ENCODE data around the gene HBS1L.

Gene HBS1L

GRCh38 chr6:134954272-134955000 is 100.2 kb downstream of the HBS1L start:
- DNase-seq (ENCODE audit: low spot score in 2 of 2) (no peak), ATAC-seq (ENCODE audit: low read depth) (no peak)
- Mint-ChIP-seq H3K4me1 (no peaks in the 10 kb centered on the region), H3K9me3 (peaks cover under 1% of the 10 kb centered on the region), H3K36me3 (peaks cover under 1% of the 10 kb centered on the region), H3K4me3 (no peak overlapping the region), H3K27ac (no peak overlapping the region), H3K27me3 (no peaks in the 10 kb centered on the region)

DNA sequence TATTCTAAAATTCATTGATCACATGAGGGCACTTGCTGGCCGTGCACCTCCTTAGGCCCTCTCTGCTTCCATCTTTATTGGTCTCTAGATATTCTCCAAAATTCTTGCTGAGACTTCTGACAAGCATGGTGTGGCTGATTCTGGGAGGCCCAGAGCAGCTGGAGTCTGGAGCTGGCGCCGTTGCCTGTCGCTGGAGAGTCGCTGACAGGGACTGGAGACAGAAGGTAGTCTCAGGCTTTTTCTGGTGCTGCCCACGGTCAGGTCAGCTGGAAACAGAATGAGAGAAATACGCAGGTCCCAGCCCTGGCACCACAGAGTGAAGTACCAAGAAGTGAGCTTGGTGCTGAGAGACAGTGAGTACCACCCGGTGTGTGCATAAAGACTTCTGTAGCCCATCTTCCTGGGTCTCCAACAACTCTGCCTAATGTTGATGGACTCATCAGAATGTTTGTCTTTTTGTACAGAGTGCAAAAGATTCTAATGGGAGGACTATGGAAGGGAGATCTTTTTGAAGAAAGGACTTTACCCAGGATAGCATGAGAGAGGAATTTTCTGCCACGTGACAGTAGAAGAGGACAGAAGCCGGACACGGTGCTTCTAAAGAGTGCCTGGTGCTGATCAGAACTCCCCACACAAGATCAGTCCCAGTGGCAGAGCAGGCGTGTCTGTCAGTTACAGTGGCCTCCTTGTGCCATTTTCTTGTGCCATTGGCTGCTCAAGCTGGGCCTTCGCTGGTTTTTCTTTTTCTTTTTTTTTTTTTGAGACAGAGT is 102.9 kb downstream of the HBS1L start:
- Mint-ChIP-seq H3K4me3 (no peak overlapping the region), H3K27ac (no peak overlapping the region), H3K27me3 (no peaks in the 10 kb centered on the region), H3K36me3 (no peaks in the 10 kb centered on the region), H3K9me3 (peaks cover 3% of the 10 kb centered on the region), H3K4me1 (no peaks in the 10 kb centered on the region)
- DNase-seq (ENCODE audit: low spot score in 2 of 2) = no peak
- no peak for ATAC-seq (ENCODE audit: low read depth)

DNA sequence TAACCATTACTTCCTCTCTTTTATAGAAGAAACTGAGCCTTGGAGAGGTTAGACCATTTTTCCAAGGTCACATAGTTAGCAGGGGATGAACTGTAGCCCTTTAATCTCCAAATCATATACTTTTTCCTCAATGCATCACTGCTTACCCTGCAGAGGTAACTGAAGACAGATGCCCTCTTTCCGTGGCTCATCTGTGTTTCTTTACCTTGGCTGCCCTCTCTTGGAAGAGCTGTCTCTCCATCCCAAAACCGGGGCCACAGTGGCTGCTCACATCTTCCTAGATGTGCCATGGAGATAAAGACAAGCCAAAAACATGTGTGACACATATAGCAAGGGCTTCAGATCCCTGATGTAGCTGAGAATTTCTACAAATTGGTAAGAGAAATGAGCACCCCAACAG is 104.1 kb downstream of the HBS1L start:
- Mint-ChIP-seq H3K4me1 (no peaks in the 10 kb centered on the region), H3K27ac (no peak overlapping the region), H3K36me3 (no peaks in the 10 kb centered on the region), H3K9me3 (peaks cover 3% of the 10 kb centered on the region), H3K27me3 (peaks cover 1% of the 10 kb centered on the region), H3K4me3 (no peak overlapping the region)
- ATAC-seq (ENCODE audit: low read depth) (no peak), DNase-seq (ENCODE audit: low spot score in 2 of 2) (no peak)

- peaks cover 1% of the 10 kb centered on the region for H3K27me3 Mint-ChIP-seq
- no peak within 1 kb of the TSS for H3K27ac Mint-ChIP-seq
- ATAC-seq (ENCODE audit: low read depth) = no peak
These were observed 104.7 kb downstream of the HBS1L start, which contains the start of gene ALDH8A1 for GRCh38 chr6:134949927-134950326. ALDH8A1 (minus strand) TSS chr6:134950101; CDS start chr6:134950053, 48 bp downstream.

DNA sequence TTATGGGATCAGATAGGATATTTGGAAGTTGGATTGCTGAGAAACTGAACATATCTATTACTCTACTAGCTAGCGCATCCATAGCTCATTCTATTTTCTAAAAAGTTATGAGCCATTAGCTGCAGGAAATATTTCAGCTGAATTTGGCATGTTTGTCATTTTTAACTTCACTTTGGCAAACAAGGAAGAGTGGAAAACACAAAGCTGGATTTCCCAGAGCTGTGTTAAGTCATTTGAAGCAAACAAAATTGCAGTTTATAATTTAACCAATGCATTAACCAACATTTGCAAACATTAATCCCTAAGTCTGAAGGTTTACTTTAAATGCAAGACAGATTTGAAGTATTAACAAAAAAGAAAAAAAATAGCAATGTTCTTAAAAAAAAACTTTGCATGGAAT is 105.9 kb downstream of the HBS1L start:
- Mint-ChIP-seq H3K27me3 (peaks cover 1% of the 10 kb centered on the region), H3K36me3 (no peaks in the 10 kb centered on the region)

More at GRCh38 chr6:134949927-134950326, 104.7 kb downstream of the HBS1L start, which contains the start of gene ALDH8A1:
- no peaks in the 10 kb centered on the region for H3K36me3 Mint-ChIP-seq
- peaks cover 3% of the 10 kb centered on the region for H3K9me3 Mint-ChIP-seq
- H3K4me3 Mint-ChIP-seq = no peak within 1 kb of the TSS
- H3K4me1 Mint-ChIP-seq = no peaks in the 10 kb centered on the region
- DNase-seq (ENCODE audit: low spot score in 2 of 2) = no peak

DNA sequence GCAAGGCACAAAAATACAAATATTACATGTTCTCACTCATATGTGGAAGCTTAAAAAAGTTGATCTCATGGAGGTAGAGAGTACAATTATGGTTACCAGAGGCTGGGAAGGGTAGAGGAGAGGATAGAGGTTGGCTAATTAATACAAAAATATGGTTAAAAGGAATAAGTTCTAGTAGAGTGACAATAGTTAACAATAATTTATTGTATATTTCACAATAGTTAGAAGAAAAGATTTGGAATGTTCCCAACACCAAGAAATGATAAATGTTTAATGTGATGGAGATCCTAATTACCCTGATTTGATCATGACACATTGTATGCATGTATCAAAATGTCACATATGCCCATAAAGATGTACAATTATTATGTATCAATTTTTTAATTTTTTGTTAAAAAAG is 106.5 kb downstream of the HBS1L start:
- H3K4me1 Mint-ChIP-seq = no peaks in the 10 kb centered on the region
- no peaks in the 10 kb centered on the region for H3K36me3 Mint-ChIP-seq
- ATAC-seq (ENCODE audit: low read depth) = no peak
- peaks cover 3% of the 10 kb centered on the region for H3K9me3 Mint-ChIP-seq
- no peak for DNase-seq (ENCODE audit: low spot score in 2 of 2)
- peaks cover 3% of the 10 kb centered on the region for H3K27me3 Mint-ChIP-seq
- H3K27ac Mint-ChIP-seq = no peak overlapping the region
- no peak overlapping the region for H3K4me3 Mint-ChIP-seq

More for the DNA sequence above, 105.9 kb downstream of the HBS1L start:
- DNase-seq (ENCODE audit: low spot score in 2 of 2) (no peak), ATAC-seq (ENCODE audit: low read depth) (no peak)
- peaks cover 3% of the 10 kb centered on the region for H3K9me3 Mint-ChIP-seq
- no peak overlapping the region for H3K27ac Mint-ChIP-seq
- no peaks in the 10 kb centered on the region for H3K4me1 Mint-ChIP-seq
- H3K4me3 Mint-ChIP-seq = no peak overlapping the region

- no peak for DNase-seq (ENCODE audit: low spot score in 2 of 2)
- ATAC-seq (ENCODE audit: low read depth) = no peak
- H3K27me3 Mint-ChIP-seq = peaks cover 3% of the 10 kb centered on the region
- H3K9me3 Mint-ChIP-seq = peaks cover 3% of the 10 kb centered on the region
- no peak overlapping the region for H3K4me3 Mint-ChIP-seq
- H3K36me3 Mint-ChIP-seq = no peaks in the 10 kb centered on the region
- H3K4me1 Mint-ChIP-seq = no peaks in the 10 kb centered on the region
- H3K27ac Mint-ChIP-seq = no peak overlapping the region
These were observed 109.6 kb downstream of the HBS1L start for GRCh38 chr6:134945045-134945444.

DNA sequence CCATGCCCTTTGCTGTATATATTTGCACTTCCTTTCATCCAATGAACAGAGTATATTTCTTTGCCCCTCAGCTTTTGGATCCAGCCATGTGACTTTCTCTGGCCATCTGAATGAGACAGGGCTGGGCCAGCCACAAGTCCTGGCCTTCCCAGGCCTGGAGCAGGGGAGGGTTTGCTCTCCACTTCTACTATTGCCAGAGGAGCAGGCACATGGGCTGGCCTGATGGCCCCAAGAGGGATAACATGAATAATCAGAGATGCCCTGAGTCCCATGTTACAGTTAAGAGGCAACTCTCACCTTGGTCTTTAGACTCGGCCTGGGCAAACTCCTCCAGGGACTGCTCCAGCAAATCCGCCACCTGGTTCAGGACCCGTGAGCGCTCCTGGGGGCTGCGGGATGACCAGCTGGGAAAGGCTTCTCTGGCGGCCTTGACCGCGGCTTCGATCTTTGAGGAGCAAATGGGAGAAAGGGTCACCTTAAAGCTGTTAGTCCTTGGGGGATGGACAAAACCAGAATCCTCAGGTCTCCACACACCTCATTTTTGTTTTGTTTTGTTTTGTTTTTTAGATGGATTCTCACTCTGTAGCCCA is 111.0 kb downstream of the HBS1L start:
- Mint-ChIP-seq H3K9me3 (peaks cover 3% of the 10 kb centered on the region), H3K36me3 (no peaks in the 10 kb centered on the region), H3K27me3 (peaks cover 3% of the 10 kb centered on the region), H3K4me1 (no peaks in the 10 kb centered on the region), H3K27ac (no peak overlapping the region), H3K4me3 (no peak overlapping the region)
- no peak for DNase-seq (ENCODE audit: low spot score in 2 of 2)
- ATAC-seq (ENCODE audit: low read depth) = no peak

- ATAC-seq (ENCODE audit: low read depth) (peak; percentile 71), DNase-seq (ENCODE audit: low spot score in 2 of 2) (no peak)
- H3K27ac Mint-ChIP-seq = no peak overlapping the region
- no peak overlapping the region for H3K4me3 Mint-ChIP-seq
- no peaks in the 10 kb centered on the region for H3K9me3 Mint-ChIP-seq
- no peaks in the 10 kb centered on the region for H3K36me3 Mint-ChIP-seq
- H3K4me1 Mint-ChIP-seq = no peaks in the 10 kb centered on the region
- H3K27me3 Mint-ChIP-seq = peaks cover 2% of the 10 kb centered on the region
These were observed 115.7 kb downstream of the HBS1L start for GRCh38 chr6:134938896-134939295.

DNA sequence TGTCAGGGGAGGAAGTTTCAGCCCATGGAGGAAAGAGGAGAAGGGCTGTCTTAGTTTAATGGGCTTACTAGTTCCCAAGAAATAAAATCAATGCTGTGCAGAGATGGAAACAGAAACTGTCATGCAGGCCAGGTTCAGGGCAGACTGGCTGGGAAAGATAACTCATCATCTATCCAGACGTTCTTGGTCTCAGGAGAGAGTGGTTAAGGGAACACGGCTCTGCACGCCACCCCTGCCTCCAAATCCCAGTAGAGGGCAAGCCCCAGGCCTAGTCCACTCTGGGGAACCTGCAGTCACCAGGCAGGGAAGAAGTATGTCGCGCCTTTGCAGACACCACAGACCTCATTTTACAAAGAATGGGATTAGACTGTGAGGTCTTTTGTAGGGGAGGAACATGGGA is 117.2 kb downstream of the HBS1L start:
- Mint-ChIP-seq H3K27ac (no peak overlapping the region), H3K4me1 (no peaks in the 10 kb centered on the region), H3K36me3 (no peaks in the 10 kb centered on the region), H3K4me3 (no peak overlapping the region), H3K9me3 (no peaks in the 10 kb centered on the region), H3K27me3 (no peaks in the 10 kb centered on the region)
- DNase-seq (ENCODE audit: low spot score in 2 of 2) = no peak
- ATAC-seq (ENCODE audit: low read depth) = no peak

- H3K4me3 Mint-ChIP-seq = no peak overlapping the region
- no peaks in the 10 kb centered on the region for H3K4me1 Mint-ChIP-seq
- ATAC-seq (ENCODE audit: low read depth) (no peak), DNase-seq (ENCODE audit: low spot score in 2 of 2) (no peak)
- peaks cover 2% of the 10 kb centered on the region for H3K27me3 Mint-ChIP-seq
- no peaks in the 10 kb centered on the region for H3K36me3 Mint-ChIP-seq
- no peak overlapping the region for H3K27ac Mint-ChIP-seq
- no peaks in the 10 kb centered on the region for H3K9me3 Mint-ChIP-seq
These were observed 117.7 kb downstream of the HBS1L start for GRCh38 chr6:134936931-134937330.

GRCh38 chr6:134936476-134936875 is 118.1 kb downstream of the HBS1L start:
- Mint-ChIP-seq H3K4me3 (no peak overlapping the region), H3K27ac (peak overlapping the region; percentile 38), H3K4me1 (no peaks in the 10 kb centered on the region), H3K27me3 (peaks cover 2% of the 10 kb centered on the region), H3K9me3 (no peaks in the 10 kb centered on the region), H3K36me3 (no peaks in the 10 kb centered on the region)
- no peak for DNase-seq (ENCODE audit: low spot score in 2 of 2)
- ATAC-seq (ENCODE audit: low read depth) = no peak

GRCh38 chr6:134934793-134935485 is 119.7 kb downstream of the HBS1L start:
- ATAC-seq (ENCODE audit: low read depth) (no peak), DNase-seq (ENCODE audit: low spot score in 2 of 2) (no peak)
- H3K9me3 Mint-ChIP-seq = no peaks in the 10 kb centered on the region
- no peaks in the 10 kb centered on the region for H3K36me3 Mint-ChIP-seq
- no peaks in the 10 kb centered on the region for H3K4me1 Mint-ChIP-seq
- H3K27me3 Mint-ChIP-seq = peaks cover 3% of the 10 kb centered on the region
- H3K4me3 Mint-ChIP-seq = no peak overlapping the region
- H3K27ac Mint-ChIP-seq = no peak overlapping the region

All from memory B cell (primary cell).